RWPE2 (cell line): ENCODE data around the gene KCNK3.

Experiments used
- ATAC-seq: fragments of 200-7000 bp; cut with Tn5 transposase; 3 replicates; pipeline ENCODE4 v1.9.1; 2021; ENCODE audit warnings: low read depth
- DNase-seq: peaks from one replicate; pipeline ENCODE4 v3.0.0-alpha.2; 2020; ENCODE audit warnings: low spot score
- H3K27ac ChIP-seq: fragments of 450-650 bp; 2 replicates; pipeline ENCODE4 v1.5.1; 2017; ENCODE audit warnings: mild to moderate bottlenecking; ENCODE audit not compliant: poor library complexity, severe bottlenecking
- H3K27me3 ChIP-seq: fragments of 250-450 bp; sonication (Bioruptor Pico); 2 replicates; pipeline ENCODE4 v1.5.1; 2021; ENCODE audit warnings: mild to moderate bottlenecking, moderate library complexity; ENCODE audit not compliant: insufficient read depth, poor library complexity, severe bottlenecking
- H3K36me3 ChIP-seq: fragments of 250-450 bp; sonication (Bioruptor Pico); 2 replicates; pipeline ENCODE4 v1.5.1; 2020; ENCODE audit warnings: low read depth, mild to moderate bottlenecking, moderate library complexity
- H3K4me1 ChIP-seq: fragments of 250-450 bp; sonication (Bioruptor Pico); 2 replicates; pipeline ENCODE4 v1.5.1; 2021; ENCODE audit warnings: mild to moderate bottlenecking, moderate library complexity; ENCODE audit not compliant: insufficient read depth, poor library complexity, severe bottlenecking
- H3K4me3 ChIP-seq: fragments of 250-450 bp; sonication (Bioruptor Pico); 2 replicates; pipeline ENCODE4 v1.5.1; 2021; ENCODE audit warnings: mild to moderate bottlenecking, moderate library complexity; ENCODE audit not compliant: severe bottlenecking
- H3K9me3 ChIP-seq: fragments of 250-450 bp; sonication (Bioruptor Pico); 2 replicates; pipeline ENCODE4 v1.5.1; 2021; ENCODE audit warnings: mild to moderate bottlenecking, moderate library complexity; ENCODE audit not compliant: severe bottlenecking
- CTCF ChIP-seq: fragments of 450-650 bp; IDR thresholded peaks from one replicate; pipeline ENCODE4 v1.5.1; 2017; ENCODE audit warnings: mild to moderate bottlenecking, moderate library complexity; ENCODE audit not compliant: poor library complexity, severe bottlenecking

The KCNK3 gene

GRCh38 chr2:26692279-26692896 is at the start of gene KCNK3:
Gene KCNK3, plus strand, starts transcription at chr2:26692722. Its CDS starts 154 bp downstream, at chr2:26692876.
- H3K4me3 ChIP-seq, result peak within 1 kb of the TSS; percentile 24
- H3K27me3 ChIP-seq, result peaks cover 12% of the 10 kb centered on the region
- peaks cover 14% of the 10 kb centered on the region for H3K4me1 ChIP-seq
- no peaks in the 10 kb centered on the region for H3K36me3 ChIP-seq
- no peak within 1 kb of the TSS for H3K27ac ChIP-seq
- ATAC-seq (peak; percentile 25; the same call in 2 of the 3 replicates), DNase-seq (no peak)
- no peaks in the 10 kb centered on the region for H3K9me3 ChIP-seq
- no peak for TF ChIP-seq CTCF

GRCh38 chr2:26644188-26644835 is 48.2 kb upstream of the KCNK3 start:
- Histone ChIP-seq H3K4me1 (peaks cover 15% of the 10 kb centered on the region), H3K4me3 (no peak overlapping the region), H3K9me3 (no peaks in the 10 kb centered on the region), H3K27me3 (peaks cover 2% of the 10 kb centered on the region), H3K27ac (no peak overlapping the region), H3K36me3 (no peaks in the 10 kb centered on the region)
- DNase-seq (no peak), ATAC-seq (peak; percentile 44; the same call in 1 of the 3 replicates)
- no peak for TF ChIP-seq CTCF

- no peak overlapping the region for H3K27ac ChIP-seq
- no peak for TF ChIP-seq CTCF
- ATAC-seq, result no peak
These were observed 46.8 kb upstream of the KCNK3 start for GRCh38 chr2:26645762-26646161.

GRCh38 chr2:26646986-26647672 is 45.4 kb upstream of the KCNK3 start:
- Histone ChIP-seq H3K4me1 (peaks cover 5% of the 10 kb centered on the region), H3K9me3 (no peaks in the 10 kb centered on the region), H3K27me3 (peaks cover 2% of the 10 kb centered on the region), H3K36me3 (no peaks in the 10 kb centered on the region), H3K27ac (no peak overlapping the region), H3K4me3 (no peak overlapping the region)
- ATAC-seq, result no peak
- TF ChIP-seq CTCF, result no peak
- DNase-seq, result no peak

More at GRCh38 chr2:26645762-26646161, 46.8 kb upstream of the KCNK3 start:
- H3K36me3 ChIP-seq, result no peaks in the 10 kb centered on the region
- H3K4me1 ChIP-seq, result peaks cover 9% of the 10 kb centered on the region
- H3K4me3 ChIP-seq, result no peak overlapping the region
- peaks cover 2% of the 10 kb centered on the region for H3K27me3 ChIP-seq
- H3K9me3 ChIP-seq, result no peaks in the 10 kb centered on the region
- DNase-seq, result no peak
